Epithelial cell of esophagus (primary cell): ENCODE data around the gene ARF6.
"Not testable (repeated sequence)": the region's sequence is repeated elsewhere in the genome, so short reads cannot be mapped to it uniquely, and the experiment has no call there.

ENCODE experiments used
- DNase-seq: peaks from one replicate; pipeline ENCODE4 v3.0.0; 2010; ENCODE audit warnings: low read depth
- H3K4me3 ChIP-seq: 2 replicates; pipeline ENCODE4 v1.5.1; 2011; ENCODE audit warnings: mild to moderate bottlenecking, low read length, control low read depth
- TF ChIP-seq, protein P1 (sequence below): IDR thresholded peaks from 2 replicates; pipeline ENCODE4 v1.5.1; 2011; ENCODE audit warnings: low read depth, mild to moderate bottlenecking, low read length, control low read depth, inconsistent platforms; ENCODE audit not compliant: insufficient read depth; ENCODE audit errors: missing control alignments

ARF6 gene

DNA sequence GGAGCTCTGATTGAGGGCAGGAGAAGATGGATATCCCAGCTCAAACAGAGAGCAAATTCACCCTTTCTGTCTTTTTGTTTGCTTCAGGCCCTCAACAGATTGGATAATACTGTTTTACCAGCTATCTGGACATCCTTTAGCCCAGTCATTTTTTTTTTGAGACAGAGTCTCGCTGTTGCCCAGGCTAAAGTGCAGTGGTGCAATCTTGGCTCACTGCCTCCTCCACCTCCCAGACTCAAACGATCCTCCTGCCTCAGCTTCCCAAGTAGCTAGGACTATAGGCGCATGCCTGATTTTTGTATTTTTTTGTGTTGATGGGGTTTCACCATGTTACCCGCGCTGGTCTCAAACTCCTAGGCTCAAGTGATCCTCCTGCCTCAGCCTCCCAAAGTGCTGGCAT is 40.8 kb downstream of the ARF6 start:
- TF ChIP-seq, protein P1, sequence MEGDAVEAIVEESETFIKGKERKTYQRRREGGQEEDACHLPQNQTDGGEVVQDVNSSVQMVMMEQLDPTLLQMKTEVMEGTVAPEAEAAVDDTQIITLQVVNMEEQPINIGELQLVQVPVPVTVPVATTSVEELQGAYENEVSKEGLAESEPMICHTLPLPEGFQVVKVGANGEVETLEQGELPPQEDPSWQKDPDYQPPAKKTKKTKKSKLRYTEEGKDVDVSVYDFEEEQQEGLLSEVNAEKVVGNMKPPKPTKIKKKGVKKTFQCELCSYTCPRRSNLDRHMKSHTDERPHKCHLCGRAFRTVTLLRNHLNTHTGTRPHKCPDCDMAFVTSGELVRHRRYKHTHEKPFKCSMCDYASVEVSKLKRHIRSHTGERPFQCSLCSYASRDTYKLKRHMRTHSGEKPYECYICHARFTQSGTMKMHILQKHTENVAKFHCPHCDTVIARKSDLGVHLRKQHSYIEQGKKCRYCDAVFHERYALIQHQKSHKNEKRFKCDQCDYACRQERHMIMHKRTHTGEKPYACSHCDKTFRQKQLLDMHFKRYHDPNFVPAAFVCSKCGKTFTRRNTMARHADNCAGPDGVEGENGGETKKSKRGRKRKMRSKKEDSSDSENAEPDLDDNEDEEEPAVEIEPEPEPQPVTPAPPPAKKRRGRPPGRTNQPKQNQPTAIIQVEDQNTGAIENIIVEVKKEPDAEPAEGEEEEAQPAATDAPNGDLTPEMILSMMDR, result no peak
- no peak overlapping the region for H3K4me3 ChIP-seq
- no peak for DNase-seq

DNA sequence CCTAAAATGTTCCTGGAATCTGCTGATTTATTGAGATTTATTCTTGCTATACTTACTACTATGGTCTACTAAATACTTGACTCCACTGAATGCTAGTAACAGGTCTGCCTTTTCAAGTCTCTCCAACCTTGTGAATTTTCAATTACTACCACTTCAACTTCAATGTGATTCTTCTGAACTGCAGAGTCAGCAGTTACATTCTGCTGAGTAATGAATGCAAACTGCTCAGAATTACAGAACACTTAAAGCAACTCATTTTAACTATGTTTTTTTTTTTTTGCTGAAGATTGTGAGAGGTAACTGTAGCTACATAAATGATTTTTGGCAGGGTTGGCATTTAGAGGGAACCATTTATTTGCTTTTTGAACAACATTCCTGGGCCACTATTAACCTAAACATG is 41.8 kb downstream of the ARF6 start:
- H3K4me3 ChIP-seq, result no peak overlapping the region
- TF ChIP-seq, protein P1, result no peak
- DNase-seq, result no peak

DNA sequence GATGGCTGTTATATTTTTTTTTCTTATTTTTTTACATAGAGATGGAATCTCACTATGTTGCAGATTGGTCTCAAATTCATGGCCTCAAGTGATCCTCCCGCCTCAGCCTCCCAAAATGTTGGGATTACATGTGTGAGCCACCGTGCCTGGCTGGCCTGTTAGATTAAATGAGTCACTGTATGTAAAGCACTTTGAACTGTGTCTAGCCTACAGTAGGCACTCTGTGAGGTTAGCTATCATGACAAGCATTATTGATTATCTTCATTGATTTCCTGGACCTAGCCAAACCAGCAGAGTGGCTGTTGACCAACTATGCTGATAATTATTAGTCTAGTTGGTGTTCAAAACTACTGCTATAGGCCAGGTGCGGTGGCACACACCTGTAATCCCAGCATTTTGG is 42.6 kb downstream of the ARF6 start:
- DNase-seq, result no peak
- TF ChIP-seq, protein P1, result no peak
- no peak overlapping the region for H3K4me3 ChIP-seq

DNA sequence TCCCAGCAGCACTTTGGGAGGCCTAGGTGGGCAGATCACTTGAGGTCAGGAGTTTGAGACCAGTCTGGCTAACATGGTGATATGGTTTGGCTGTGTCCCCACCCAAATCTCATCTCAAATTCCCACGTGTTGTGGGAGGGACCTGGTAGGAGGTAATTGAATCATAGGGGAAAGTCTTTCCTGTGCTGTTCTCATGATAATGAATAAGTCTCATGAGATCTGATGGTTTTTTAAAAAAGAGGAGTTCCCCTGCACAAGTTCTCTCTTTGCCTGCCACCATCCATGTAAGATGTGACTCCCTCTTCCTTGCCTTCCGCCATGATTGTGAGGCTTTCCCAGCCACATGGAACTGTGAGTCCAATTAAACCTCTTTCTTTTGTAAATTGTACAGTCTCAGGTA is 43.4 kb downstream of the ARF6 start:
- not testable (repeated sequence) for H3K4me3 ChIP-seq, DNase-seq

DNA sequence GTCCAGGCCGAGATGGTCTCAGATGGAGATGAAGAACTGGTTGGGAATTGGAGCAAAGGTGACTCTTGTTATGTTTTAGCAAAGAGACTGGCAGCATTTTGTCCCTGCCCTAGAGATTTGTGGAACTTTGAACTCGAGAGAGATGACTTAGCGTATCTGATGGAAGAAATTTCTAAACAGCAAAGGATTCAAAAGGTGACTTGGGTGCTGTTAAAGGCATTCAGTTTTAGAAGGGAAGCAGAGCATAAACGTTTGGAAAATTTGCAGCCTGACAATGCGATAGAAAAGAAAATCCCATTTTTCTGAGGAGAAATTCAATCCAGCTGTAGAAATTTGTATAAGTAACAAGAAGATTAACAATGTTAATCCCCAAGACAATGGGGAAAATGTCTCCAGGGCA is 44.0 kb downstream of the ARF6 start:
- H3K4me3 ChIP-seq, DNase-seq: not testable (repeated sequence)

DNA sequence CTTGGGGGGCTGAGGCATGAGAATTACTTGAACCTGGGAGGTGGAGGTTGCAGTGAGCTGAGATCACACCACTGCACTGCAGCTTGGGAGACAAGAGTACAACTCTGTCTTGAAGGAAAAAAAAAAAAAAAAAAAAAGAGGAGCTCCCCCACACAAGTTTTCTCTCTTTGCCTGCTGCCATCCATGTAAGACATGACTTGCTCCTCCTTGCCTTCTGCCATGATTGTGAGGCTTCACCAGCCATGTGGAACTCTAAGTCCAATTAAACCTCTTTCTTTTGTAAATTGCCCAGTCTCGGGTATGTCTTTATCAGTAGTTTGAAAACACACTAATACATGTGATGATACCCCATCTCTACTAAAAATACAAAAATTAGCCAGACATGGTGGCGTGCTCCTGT is 46.3 kb downstream of the ARF6 start:
- H3K4me3 ChIP-seq, DNase-seq: not testable (repeated sequence)

DNA sequence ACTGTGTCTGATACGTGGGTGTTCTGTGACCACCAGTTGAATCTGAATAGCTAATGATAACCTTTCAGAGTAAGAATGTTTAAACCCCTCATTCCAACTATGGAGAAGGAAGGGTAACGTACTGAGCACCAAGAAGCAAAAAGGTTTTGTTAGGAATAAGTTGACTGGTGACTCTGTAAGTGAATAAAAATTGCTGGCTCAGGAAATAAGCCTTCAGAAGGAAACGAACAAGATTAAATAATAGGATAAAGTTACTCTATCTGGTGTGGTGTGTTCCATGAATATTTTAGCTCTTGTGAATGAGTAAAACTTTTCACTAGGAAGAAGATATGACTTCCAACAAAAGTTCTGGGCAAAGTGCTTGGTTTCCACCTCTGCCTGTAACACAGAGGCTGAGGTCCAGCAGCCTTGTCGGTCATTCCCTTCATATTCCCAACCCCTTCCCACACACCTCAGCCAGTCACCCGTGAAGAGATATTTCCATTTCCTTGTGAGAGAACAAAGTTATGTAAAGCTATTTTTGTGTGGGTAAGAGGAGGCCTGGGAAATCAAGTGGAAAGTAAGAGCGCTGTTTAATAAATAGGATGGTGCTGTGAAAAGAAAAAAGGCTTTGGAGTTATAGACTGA is 47.1 kb downstream of the ARF6 start:
- H3K4me3 ChIP-seq, result no peak overlapping the region
- DNase-seq, result no peak
- TF ChIP-seq, protein P1, result no peak

DNA sequence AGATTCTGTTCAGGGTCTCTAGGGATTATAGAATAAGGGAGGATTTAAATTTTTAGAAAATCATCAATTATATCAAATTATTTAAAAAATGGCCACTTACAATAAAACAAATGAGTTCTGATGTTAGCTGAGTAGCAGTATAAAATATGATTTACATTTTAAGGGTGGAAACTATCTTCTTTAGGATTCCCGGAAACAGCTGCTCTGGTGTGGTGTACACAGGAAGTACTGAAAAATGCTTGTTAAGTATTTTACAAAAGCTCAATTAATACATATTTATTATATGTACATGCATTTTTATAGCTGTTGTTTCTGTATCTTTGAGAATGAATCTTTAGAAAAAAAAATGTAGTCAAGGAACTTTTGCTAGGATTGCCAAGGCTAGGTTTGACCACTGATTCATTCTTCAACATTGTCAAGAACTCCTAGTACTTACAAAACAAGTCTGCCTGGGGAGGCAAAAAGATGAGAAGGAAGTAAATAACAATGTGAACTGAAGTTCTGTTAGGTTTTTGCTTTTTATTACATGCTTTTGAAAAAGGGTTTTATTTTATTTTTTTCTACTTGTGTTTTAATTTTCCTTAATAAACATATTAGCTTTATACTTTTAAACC is 48.0 kb downstream of the ARF6 start:
- peak; percentile 75 for DNase-seq
- TF ChIP-seq, protein P1, result no peak
- no peak overlapping the region for H3K4me3 ChIP-seq
